Measurements from ENCODE around the gene PCDHGC4.

Gene PCDHGC4

DNA sequence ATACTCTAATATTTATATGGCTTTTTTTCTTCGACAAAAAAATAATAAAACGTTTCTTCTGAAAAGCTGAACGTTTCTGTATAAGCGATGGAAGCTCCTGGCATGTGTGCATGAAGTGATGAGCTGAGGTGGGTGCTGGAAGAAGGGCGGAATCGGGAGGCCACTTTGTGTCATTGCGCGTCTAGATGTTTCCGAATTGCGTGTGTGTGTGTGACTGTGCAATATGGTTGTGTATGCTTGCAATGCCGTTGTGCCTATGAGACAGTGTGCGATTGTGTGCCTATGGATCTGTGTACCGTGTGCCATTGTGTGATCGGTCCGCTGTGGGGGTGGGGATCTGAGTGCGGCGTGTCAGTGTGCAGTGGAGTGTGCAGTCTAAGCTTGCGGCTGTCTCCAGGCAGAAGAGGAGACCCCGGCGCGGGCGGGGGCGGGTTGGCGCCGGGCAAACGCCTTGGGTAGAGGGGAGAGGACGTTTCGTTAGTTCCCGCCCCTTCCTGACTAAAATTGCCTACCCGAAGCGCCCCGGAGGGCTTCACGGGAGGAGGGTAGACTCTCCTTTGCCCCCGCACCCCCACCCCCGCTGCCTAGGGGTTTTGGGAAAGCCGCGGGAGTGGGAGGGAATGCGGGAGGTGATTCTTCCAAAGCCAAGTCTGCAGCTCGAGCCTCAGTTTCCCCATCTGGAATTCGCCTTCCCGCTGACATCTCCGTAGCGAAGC lies 28.2 kb downstream of the PCDHGC4 start:
- peak; percentile 13 for DNase-seq (ENCODE audit: low spot score)

- peak; percentile 24 for DNase-seq (ENCODE audit: low spot score)
Measured at GRCh38 chr5:141513627-141514329, 28.9 kb downstream of the PCDHGC4 start.

- no peak for DNase-seq (ENCODE audit: low spot score)
Measured at GRCh38 chr5:141514330-141515133, 29.7 kb downstream of the PCDHGC4 start.

DNA sequence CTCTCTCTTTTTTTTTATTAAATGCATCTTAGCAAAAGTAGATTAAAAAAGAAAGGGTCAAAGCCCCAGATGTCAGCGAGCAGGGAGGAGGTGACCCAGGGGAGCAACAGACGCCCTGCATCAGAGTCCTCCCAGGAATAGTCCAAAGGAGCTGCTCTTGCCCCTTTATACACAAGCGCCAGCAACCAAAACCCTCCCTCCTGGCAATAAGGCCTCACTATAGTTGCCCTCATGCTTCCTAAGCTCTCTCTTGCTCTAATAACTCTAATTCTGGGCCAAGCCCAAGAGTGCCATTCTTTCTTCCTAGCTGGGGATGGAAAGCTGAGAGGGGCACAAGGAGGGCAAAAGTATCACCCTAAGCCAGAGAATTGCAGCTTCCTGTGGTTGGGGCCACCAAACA lies 30.3 kb downstream of the PCDHGC4 start:
- no peak for DNase-seq (ENCODE audit: low spot score)

- DNase-seq (ENCODE audit: low spot score): no peak
Measured at GRCh38 chr5:141515946-141516671, 31.3 kb downstream of the PCDHGC4 start.

- DNase-seq (ENCODE audit: low spot score): no peak
Measured at GRCh38 chr5:141516672-141517025, 31.8 kb downstream of the PCDHGC4 start.

DNA sequence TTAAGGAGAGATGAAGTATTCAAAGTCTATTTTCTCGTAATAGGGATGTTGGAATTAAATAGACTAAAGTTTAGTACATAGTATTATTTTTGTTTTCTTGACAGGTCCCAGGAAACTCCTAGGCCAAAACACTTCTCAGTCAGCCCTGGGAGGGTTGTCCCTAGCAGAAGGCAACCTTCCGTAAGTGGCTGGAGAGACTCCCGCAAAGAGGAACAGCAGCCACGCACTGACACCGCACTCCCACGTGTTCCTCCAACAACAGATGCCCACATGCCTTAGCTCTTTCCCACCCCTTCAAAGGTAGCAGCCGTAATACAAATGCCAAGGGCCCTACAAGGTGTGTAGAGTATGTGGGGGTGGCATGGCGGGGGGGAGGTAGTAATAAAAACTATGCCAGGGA lies 32.5 kb downstream of the PCDHGC4 start:
- DNase-seq (ENCODE audit: low spot score): no peak

DNA sequence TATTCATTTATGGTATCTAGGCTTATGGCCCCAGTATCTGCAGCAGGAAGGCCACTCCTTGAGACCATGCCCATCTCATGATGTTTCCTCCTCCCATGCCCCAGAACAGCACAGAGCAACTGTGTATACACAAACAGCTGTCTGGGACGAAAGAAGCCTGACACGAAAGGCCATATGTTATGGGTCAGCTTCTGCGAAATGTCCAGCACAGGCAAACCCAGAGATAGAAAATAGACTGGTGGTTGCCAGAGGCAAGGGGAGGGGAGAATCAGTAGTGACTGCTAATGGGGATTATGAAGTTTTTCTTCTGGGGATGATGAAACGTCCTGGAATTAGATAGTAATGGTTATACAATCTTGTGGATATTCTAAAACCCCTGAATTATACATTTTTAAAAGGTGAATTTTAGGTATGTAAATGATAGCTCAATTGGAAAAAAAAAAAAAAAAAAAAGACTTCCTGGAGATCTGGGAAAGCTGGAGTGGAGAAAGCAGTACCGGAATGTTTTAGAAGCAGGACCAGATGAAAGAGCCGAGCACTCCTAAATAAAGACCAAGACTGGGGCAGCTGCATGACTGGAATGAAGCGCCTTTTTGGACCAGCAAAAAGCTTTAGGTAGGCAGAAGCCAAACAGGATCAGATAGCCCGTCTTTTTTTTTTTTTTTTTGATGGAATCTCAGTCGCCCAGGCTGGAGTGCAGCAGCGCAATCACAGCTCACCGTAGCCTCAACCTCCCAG lies 33.2 kb downstream of the PCDHGC4 start:
- no peak for DNase-seq (ENCODE audit: low spot score)

- DNase-seq (ENCODE audit: low spot score): no peak
Measured at GRCh38 chr5:141518618-141519015, 33.8 kb downstream of the PCDHGC4 start.

DNA sequence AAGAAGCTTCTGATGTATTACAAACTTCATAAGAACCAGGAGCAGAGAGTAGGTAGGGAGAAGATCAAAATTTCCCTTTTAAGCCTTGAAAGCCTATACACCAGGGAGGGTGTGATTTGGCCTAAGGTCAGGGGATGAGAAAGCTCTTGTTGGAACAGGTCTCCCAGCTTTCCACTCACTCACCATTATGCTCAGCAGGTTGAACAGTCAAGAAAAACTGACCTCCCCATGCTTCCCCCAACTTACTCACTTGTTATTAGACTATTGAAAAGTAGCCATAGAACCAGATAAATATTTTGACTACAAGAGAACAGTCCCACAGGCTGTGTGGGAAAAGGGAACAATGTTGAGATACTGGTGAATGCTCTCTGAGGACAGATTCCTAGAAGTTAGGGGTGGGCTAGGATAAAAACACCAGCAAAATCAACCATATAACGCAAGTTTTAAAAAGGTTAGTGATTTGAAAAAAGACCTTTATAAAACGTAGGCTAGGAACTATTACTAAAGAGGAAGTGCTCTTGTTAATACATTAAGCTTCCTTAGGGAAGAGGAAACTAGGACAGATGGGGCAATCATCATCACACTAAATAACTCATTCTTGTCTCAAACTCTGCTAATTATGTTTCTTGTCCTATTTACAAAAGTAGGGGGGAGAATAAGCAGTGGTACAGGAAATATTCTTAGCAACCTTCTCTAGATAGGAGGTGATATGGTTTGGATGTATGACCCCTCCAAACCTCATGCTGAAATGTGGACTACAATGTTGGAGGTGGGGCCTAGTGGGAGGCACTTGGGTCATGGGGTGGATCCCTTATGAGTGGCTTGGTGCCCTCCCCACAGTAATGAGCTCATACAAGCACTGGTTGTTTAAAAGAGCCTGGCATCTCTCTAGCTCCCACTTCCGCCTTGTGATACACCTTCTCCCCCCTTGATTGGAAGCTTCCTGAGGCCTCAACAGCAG lies 35.1 kb downstream of the PCDHGC4 start:
- no peak for DNase-seq (ENCODE audit: low spot score)

- peak; percentile 50 for DNase-seq (ENCODE audit: low spot score)
Measured at GRCh38 chr5:141521244-141521781, 36.5 kb downstream of the PCDHGC4 start.

- no peak for DNase-seq (ENCODE audit: low spot score)
Measured at GRCh38 chr5:141522301-141522700, 37.5 kb downstream of the PCDHGC4 start.

GRCh38 chr5:141523991-141524390 lies 39.2 kb downstream of the PCDHGC4 start:
- no peak for DNase-seq (ENCODE audit: low spot score)

DNA sequence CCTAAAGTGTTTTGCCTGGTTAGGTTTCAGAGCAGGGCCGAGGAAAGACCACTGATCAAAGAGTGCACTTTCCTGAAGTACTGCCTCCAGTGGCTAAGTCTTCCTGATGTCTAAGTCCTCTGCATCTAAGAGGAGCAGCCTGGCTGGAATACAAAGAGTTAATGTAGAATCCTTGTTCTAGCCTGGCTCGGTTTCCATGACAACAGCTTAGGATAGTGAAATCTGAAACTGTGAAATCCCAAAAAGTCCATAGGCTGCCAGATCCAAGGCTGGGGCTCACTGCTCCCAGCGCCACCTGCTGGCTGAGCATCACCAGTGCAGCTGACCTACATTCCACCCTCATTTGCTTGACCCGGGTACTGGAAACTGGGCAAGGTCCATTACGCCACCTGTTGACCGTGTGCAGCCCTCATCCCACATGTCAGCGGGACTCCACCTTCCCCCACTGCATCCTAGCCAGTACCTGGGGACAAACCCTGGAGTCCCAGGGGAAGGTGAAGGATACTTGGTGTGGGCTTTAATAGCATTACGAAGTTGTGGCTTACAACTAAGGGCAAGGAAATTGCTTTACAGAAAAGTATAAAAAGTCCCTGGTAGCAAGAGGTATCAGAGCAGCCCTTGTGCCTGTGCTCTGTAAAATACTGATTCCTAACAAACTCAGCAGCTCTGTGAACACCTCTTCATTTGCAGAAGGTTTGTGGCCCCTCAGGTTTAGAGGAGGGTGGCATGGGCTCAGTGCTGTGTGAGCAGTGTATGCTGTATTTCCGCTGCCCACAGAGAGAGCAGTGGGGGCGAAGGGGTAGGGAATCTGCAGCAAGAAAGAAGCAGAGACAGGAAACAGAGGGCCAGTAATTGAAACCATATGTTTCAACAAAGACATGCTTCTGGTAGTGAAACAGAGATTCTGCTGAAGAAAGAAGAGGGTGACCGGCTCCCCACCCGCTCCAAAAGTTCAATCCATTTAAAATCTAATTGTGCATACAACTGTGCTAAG lies 40.1 kb downstream of the PCDHGC4 start:
- DNase-seq (ENCODE audit: low spot score): peak; percentile 46

DNA sequence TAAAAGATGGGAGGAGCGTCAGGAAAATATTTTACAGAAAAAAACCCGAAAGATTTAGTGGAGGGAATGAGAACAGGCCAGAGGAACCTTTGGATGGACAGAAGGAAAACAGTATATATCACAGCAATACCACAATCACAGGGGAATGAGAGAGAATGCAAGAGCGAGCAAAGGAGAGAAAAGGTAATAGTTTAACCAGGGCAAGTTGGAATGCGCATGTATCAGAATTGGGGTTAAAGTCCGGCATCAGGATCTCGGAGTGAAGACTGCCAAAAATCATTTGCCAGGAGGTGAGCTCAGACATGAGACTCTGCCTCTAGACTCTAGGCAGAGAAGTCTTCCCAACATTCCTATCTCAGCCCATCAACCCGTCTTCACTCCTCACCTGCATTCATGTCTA lies 40.8 kb downstream of the PCDHGC4 start:
- no peak for DNase-seq (ENCODE audit: low spot score)

- no peak for DNase-seq (ENCODE audit: low spot score)
Measured at GRCh38 chr5:141527426-141527825, 42.6 kb downstream of the PCDHGC4 start.

GRCh38 chr5:141528291-141528984 lies 43.6 kb downstream of the PCDHGC4 start:
- DNase-seq (ENCODE audit: low spot score): no peak

DNA sequence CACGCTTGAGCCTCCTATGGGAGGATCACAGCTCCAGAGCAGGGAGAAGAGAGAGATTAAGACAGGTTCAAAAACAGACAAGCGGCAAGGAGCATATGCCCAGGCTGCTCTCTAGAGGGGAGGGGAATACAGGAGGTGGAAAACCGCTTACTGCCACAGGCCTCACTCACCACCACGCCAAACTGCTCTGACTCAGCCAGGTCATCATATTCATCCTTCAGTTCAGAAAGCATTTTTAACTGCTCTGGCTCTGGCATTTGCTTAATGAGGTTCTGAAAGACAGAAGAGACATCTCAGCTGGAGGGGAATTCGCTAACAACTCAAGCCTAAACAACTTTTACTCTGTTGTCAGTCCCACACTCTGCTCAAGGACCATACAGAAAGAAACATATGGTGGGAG lies 44.2 kb downstream of the PCDHGC4 start:
- DNase-seq (ENCODE audit: low spot score): no peak
